ENCODE measurements around the gene SLC9A9.

- TF ChIP-seq, protein P1, sequence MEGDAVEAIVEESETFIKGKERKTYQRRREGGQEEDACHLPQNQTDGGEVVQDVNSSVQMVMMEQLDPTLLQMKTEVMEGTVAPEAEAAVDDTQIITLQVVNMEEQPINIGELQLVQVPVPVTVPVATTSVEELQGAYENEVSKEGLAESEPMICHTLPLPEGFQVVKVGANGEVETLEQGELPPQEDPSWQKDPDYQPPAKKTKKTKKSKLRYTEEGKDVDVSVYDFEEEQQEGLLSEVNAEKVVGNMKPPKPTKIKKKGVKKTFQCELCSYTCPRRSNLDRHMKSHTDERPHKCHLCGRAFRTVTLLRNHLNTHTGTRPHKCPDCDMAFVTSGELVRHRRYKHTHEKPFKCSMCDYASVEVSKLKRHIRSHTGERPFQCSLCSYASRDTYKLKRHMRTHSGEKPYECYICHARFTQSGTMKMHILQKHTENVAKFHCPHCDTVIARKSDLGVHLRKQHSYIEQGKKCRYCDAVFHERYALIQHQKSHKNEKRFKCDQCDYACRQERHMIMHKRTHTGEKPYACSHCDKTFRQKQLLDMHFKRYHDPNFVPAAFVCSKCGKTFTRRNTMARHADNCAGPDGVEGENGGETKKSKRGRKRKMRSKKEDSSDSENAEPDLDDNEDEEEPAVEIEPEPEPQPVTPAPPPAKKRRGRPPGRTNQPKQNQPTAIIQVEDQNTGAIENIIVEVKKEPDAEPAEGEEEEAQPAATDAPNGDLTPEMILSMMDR (IDR thresholded peaks at IDR 0.05; ENCODE audit: insufficient read depth, low read length): no peak
- TF ChIP-seq, protein P2, sequence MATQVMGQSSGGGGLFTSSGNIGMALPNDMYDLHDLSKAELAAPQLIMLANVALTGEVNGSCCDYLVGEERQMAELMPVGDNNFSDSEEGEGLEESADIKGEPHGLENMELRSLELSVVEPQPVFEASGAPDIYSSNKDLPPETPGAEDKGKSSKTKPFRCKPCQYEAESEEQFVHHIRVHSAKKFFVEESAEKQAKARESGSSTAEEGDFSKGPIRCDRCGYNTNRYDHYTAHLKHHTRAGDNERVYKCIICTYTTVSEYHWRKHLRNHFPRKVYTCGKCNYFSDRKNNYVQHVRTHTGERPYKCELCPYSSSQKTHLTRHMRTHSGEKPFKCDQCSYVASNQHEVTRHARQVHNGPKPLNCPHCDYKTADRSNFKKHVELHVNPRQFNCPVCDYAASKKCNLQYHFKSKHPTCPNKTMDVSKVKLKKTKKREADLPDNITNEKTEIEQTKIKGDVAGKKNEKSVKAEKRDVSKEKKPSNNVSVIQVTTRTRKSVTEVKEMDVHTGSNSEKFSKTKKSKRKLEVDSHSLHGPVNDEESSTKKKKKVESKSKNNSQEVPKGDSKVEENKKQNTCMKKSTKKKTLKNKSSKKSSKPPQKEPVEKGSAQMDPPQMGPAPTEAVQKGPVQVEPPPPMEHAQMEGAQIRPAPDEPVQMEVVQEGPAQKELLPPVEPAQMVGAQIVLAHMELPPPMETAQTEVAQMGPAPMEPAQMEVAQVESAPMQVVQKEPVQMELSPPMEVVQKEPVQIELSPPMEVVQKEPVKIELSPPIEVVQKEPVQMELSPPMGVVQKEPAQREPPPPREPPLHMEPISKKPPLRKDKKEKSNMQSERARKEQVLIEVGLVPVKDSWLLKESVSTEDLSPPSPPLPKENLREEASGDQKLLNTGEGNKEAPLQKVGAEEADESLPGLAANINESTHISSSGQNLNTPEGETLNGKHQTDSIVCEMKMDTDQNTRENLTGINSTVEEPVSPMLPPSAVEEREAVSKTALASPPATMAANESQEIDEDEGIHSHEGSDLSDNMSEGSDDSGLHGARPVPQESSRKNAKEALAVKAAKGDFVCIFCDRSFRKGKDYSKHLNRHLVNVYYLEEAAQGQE (IDR thresholded peaks at IDR 0.05; ENCODE audit: insufficient replicate concordance, low read depth): no peak
- TF ChIP-seq POLR2AphosphoS5 (IDR thresholded peaks at IDR 0.05; ENCODE audit: low read depth): no peak
- TF ChIP-seq SPI1 (IDR thresholded peaks at IDR 0.05; ENCODE audit: borderline replicate concordance, low read depth): no peak
- TF ChIP-seq GABPA (IDR thresholded peaks at IDR 0.05; ENCODE audit: low read depth): no peak
Measured at GRCh38 chr3:143707848-143708247, 140.4 kb downstream of the SLC9A9 start.

Data from HL-60 (cell line).